Urinary bladder (tissue), 4 donors: ENCODE results near the gene C14orf93. TPM values are rescaled to one million over a fixed set of nuclear protein-coding genes. Genes with fewer than 3 reads are reported as not detected.

Source experiments
- DNase-seq: peaks from one replicate; pipeline ENCODE4 v3.0.0-alpha.2; 2015; ENCODE audit errors: extremely low spot score
- H3K27ac ChIP-seq: one replicate; pipeline ENCODE4 v1.5.1; 2013; ENCODE audit warnings: low read depth, mild to moderate bottlenecking, moderate library complexity
- H3K36me3 ChIP-seq: one replicate; pipeline ENCODE4 v1.6.1; 2013; ENCODE audit warnings: mild to moderate bottlenecking, moderate library complexity; ENCODE audit not compliant: insufficient read depth
- H3K4me1 ChIP-seq: one replicate; pipeline ENCODE4 v1.6.1; 2013; ENCODE audit warnings: mild to moderate bottlenecking, moderate library complexity; ENCODE audit not compliant: insufficient read depth
- H3K4me3 ChIP-seq: one replicate; pipeline ENCODE4 v1.5.1; 2013; ENCODE audit warnings: low read depth, low read length
- WGBS: extraction: QIAGEN DNeasy Blood & Tissue Kit; methylation state at CpG from one replicate; pipeline ENCODE4 v1.1.7; 2013; 5-methylcytosine and 5-hydroxymethylcytosine counted together
- polyA plus RNA-seq: library from polyadenylated mRNA; stranded (reverse); fragments of 200-250 nt; gene quantifications from one replicate; pipeline ENCODE4 v1.2.3, GENCODE V29; 2013
- total RNA-seq: library from RNA; depleted of rRNA; stranded (reverse); fragments of >200 nt; gene quantifications from one replicate; pipeline ENCODE4 v1.2.3, GENCODE V29; 2014
- donor health status: healthy with polysubstance abuse.
- donor health status: healthy.

Gene C14orf93
- total and polyA plus RNA-seq, 2 donors = 10.4 to 14.5 TPM

GRCh38 chr14:23035303-23036144, 25.6 kb upstream of the C14orf93 start:
- peak overlapping the region; percentile 83 for H3K4me3 ChIP-seq
- peaks cover 4% of the 10 kb centered on the region for H3K36me3 ChIP-seq
- H3K4me1 ChIP-seq = no peaks in the 10 kb centered on the region
- no peak for DNase-seq
- H3K27ac ChIP-seq = peak overlapping the region; percentile 93
- 64% methylated on average over 14 of the region's 14 CpGs for WGBS

GRCh38 chr14:23034498-23035302, 24.8 kb upstream of the C14orf93 start, which contains the start of gene PSMB5:
PSMB5 (minus strand) TSS chr14:23034900; CDS start chr14:23034881, 19 bp downstream.
- peak; percentile 96 for DNase-seq
- H3K36me3 ChIP-seq = peaks cover 4% of the 10 kb centered on the region
- no peaks in the 10 kb centered on the region for H3K4me1 ChIP-seq
- peak within 1 kb of the TSS; percentile 93 for H3K27ac ChIP-seq
- WGBS = under 1% methylated on average over 36 of the region's 36 CpGs
- H3K4me3 ChIP-seq = peak within 1 kb of the TSS; percentile 83

GRCh38 chr14:23033801-23034497, 24.0 kb upstream of the C14orf93 start:
- no peak for DNase-seq
- Histone ChIP-seq H3K4me3 (peak overlapping the region; percentile 83), H3K4me1 (no peaks in the 10 kb centered on the region), H3K36me3 (peaks cover 4% of the 10 kb centered on the region), H3K27ac (no peak overlapping the region)
- WGBS = 36% methylated on average over 17 of the region's 17 CpGs

GRCh38 chr14:23033251-23033727, 23.3 kb upstream of the C14orf93 start:
- WGBS = 88% methylated on average over 10 of the region's 10 CpGs
- DNase-seq = no peak
- Histone ChIP-seq H3K4me3 (no peak overlapping the region), H3K4me1 (no peaks in the 10 kb centered on the region), H3K36me3 (peaks cover 4% of the 10 kb centered on the region), H3K27ac (no peak overlapping the region)

DNA sequence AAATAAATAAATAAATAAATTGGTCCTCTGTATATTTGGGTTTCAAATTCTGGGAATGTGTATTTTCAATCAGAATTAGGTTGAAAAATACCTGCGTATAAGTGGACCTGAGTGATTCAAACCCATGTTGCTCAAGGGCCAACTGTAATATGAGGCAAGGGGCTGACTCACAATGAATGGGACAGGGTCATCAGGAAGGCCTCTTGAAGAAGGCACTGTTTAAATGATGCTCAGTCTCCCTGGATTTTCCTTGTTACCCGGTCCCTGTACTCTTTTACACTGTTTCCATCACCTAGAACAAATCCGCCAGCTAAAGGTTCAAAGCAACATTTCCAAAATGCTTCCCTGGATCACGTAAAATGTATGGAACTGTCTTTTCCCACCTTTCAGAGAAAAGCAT, 21.0 kb upstream of the C14orf93 start:
- DNase-seq = no peak
- Histone ChIP-seq H3K4me1 (no peaks in the 10 kb centered on the region), H3K27ac (no peak overlapping the region), H3K4me3 (no peak overlapping the region), H3K36me3 (peaks cover 4% of the 10 kb centered on the region)
- WGBS = 95% methylated on average over 4 of the region's 4 CpGs

DNA sequence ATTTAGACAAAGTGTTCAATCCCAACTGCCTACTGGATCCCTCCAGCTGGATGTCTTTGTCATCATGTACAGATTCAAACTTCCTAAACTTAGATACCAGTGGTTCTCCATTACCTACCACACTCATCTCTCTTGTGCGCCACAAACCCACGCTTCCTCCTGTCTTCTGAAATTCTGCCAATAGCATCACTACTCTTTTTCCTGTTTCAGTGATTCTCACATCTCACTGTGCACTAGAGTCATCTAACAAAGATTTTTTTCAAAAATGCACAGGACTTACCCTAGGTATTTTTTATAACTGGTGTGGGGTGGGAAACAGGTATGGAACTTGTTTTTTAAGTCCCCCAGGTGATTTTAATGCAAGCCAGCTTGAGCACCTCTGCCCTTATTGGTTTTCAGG, 18.9 kb upstream of the C14orf93 start:
- WGBS = 80% methylated on average over 2 of the region's 2 CpGs
- H3K4me3 ChIP-seq = no peak overlapping the region
- no peak overlapping the region for H3K27ac ChIP-seq
- DNase-seq = no peak
- H3K4me1 ChIP-seq = no peaks in the 10 kb centered on the region
- peaks cover 4% of the 10 kb centered on the region for H3K36me3 ChIP-seq

DNA sequence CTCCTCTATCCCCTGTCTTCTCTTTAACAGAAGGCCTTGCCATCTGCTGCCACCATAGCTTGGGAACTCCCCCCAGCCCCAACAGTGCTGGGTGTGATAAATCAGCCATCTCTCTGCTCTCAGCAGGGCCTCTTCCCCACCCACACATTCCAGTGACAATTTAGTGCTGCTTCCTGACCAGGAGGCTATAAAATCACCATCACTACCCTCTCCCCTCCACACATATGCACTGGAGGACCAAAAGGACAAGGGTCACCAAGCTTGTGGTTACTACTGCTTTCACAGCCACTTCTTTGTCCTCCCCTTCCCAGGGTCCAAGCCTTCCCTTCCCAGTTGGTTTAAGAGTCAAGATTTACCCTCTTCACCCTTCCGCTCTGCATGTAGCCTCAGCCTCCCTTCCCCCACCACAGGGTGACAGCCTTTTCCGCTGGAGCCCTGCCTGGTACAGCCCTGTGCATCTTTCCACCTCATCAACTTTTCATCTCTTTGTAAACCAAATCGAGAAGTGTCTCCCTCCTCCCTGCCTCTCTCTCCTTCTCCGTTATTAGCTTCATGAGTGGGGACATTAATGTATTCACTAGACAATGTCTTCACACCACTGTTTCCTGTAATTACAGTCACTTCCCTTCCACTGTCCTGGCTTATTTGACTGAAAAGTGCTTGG, 15.3 kb upstream of the C14orf93 start:
- 58% methylated on average over 4 of the region's 4 CpGs for WGBS
- DNase-seq = no peak
- H3K27ac ChIP-seq = no peak overlapping the region
- no peaks in the 10 kb centered on the region for H3K36me3 ChIP-seq
- H3K4me1 ChIP-seq = no peaks in the 10 kb centered on the region
- no peak overlapping the region for H3K4me3 ChIP-seq

DNA sequence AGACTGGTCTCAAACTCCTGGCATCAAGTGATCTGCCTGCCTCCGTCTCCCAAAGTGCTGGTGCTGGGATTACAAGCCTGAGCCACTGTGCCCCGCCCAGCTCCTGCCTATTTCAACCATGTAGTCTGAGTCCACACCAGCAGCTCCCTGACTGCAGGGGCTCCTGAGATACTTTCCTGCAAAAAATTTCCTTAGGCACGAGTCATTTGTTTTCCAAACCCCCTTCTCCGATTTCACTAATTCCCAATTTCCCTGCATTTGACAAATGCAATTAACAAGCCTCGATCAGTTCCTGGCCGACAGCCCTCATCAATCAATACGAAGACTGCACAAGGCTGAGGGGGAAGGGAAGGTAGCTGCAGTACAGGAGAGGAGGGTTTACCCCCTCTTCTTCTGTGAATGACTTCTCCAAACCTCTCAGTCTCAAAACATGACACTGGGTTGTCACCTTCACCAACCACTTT, 14.7 kb upstream of the C14orf93 start:
- no peak for DNase-seq
- 58% methylated on average over 7 of the region's 7 CpGs for WGBS
- Histone ChIP-seq H3K4me3 (no peak overlapping the region), H3K27ac (no peak overlapping the region), H3K4me1 (no peaks in the 10 kb centered on the region), H3K36me3 (no peaks in the 10 kb centered on the region)

GRCh38 chr14:23023795-23024152, 13.8 kb upstream of the C14orf93 start:
- 94% methylated on average over 2 of the region's 2 CpGs for WGBS
- Histone ChIP-seq H3K4me1 (no peaks in the 10 kb centered on the region), H3K36me3 (no peaks in the 10 kb centered on the region), H3K4me3 (no peak overlapping the region), H3K27ac (no peak overlapping the region)
- DNase-seq = no peak

- DNase-seq = no peak
- Histone ChIP-seq H3K36me3 (no peaks in the 10 kb centered on the region), H3K4me1 (no peaks in the 10 kb centered on the region), H3K4me3 (no peak overlapping the region), H3K27ac (no peak overlapping the region)
- WGBS = 82% methylated on average over 8 of the region's 8 CpGs
Measured at GRCh38 chr14:23023022-23023794, 13.3 kb upstream of the C14orf93 start.

DNA sequence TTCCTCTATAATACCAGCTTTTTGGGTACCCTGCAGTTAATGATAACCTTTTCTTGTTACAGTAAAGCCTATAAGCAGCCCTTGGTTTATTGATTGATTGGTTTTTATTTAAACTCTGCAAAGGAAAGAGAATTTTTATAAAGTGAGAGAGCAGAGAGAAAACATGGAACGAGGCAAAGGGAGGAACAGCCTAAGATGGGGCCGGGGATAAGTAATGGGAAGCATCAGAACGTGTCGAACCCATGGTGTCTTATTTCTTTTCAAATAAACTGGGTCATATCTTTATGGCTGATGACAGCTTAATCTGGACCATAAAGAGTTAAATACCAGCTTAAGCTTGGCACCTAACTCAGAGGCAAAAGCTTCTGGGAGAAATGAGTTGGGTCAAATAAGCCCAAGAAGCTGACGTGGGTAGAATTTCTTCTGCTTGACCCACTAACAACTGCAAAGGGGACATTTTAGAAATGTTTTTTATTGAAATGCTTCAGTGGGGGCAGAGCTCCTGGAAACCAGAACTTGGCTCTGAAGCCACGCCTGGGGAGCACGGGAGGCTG, 12.0 kb upstream of the C14orf93 start:
- no peak for DNase-seq
- no peak overlapping the region for H3K4me3 ChIP-seq
- no peak overlapping the region for H3K27ac ChIP-seq
- WGBS = 56% methylated on average over 7 of the region's 7 CpGs
- H3K4me1 ChIP-seq = no peaks in the 10 kb centered on the region
- H3K36me3 ChIP-seq = no peaks in the 10 kb centered on the region

DNA sequence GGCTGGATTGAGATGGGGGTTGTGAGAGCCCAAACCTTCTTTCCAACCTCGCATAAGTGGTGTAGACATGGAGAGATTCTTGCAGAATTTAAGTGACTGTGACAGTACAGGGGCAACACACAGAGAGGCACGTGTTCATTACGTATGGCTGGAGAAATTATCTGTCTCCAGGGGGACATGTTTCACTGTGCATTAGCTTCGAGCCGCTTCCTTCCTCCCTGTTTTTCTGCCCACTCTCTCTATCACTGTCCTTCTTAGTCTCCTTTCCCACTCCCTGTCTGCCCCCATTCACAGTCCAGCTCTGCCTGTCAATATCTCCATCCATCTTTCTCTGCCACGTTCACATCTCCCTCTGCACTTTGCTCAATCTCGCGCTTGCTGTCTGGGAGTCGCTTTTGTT, 11.5 kb upstream of the C14orf93 start:
- Histone ChIP-seq H3K4me1 (no peaks in the 10 kb centered on the region), H3K4me3 (no peak overlapping the region), H3K36me3 (no peaks in the 10 kb centered on the region), H3K27ac (no peak overlapping the region)
- DNase-seq = no peak
- 52% methylated on average over 9 of the region's 9 CpGs for WGBS
